ENCODE measurements around the gene TMEM63B. TPM values are rescaled to one million over a fixed set of nuclear protein-coding genes. Genes with fewer than 3 reads are reported as not detected.
"Not testable (repeated sequence)": the region's sequence is repeated elsewhere in the genome, so short reads cannot be mapped to it uniquely, and the experiment has no call there.

TMEM63B gene
- total RNA-seq, 4 donors from 2014 or later, result 17.0 to 23.4 (median 20.6) TPM

DNA sequence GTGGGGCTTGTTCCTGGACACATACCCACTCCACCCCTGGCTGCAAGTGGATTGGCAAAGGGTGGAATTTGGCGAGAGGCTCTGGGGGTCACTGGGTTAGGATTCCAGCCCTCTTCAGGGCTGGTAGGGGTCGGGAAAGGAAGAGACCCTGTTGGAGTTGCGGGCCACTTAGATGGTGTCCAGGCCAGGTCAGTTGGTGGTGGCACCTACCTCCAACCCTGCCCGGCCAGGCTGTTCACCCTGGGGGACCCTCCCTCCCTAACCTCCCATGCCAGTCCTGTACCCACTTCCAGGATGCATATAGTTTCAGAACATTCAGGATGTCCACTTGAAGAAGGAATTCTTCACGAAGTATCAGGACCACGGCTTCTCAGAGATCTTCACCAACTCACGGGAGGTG is 52.3 kb downstream of the TMEM63B start:
- DNase-seq (ENCODE audit: low spot score) (no peak), ATAC-seq (ENCODE audit: low FRiP score) (no peak)
- no peak for TF ChIP-seq CTCF (IDR thresholded peaks at IDR 0.05)

DNA sequence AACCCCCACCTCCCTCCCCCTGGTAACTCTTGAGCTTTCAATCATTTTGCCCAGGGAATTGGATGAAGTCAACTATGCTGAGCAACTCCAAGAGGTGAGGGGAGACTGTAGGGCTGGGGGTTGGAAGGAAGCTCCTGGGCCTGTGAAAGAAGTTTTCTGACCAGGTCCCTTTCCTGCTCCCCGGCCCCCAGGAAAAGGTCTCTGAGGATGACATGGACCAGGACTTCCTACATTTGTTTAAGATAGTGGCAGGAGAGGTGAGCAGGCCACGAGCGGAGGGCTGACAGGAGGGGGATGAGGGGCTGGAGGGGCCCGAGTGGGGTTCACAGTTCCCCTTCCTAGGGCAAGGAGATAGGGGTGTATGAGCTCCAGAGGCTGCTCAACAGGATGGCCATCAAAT is 53.1 kb downstream of the TMEM63B start:
- TF ChIP-seq CTCF (IDR thresholded peaks at IDR 0.05), result no peak
- ATAC-seq (ENCODE audit: low FRiP score) (no peak), DNase-seq (ENCODE audit: low spot score) (no peak)

DNA sequence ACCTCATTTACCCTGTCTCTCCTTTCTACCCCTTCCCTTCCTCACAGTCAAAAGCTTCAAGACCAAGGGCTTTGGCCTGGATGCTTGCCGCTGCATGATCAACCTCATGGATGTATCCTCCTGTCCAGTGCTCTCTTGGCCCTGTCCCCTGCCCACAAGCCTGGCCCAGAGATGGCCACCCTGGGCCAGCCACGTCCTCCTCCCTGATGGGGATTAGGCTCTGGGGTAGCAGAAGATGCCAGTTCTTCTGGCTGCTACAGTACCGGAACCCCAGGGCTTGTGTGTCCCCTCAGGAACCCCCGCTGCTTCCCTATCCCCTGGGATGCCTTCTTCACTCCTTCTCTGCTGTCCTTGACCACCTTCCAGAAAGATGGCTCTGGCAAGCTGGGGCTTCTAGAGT is 53.5 kb downstream of the TMEM63B start:
- TF ChIP-seq CTCF (IDR thresholded peaks at IDR 0.05), result no peak
- no peak for DNase-seq (ENCODE audit: low spot score)
- no peak for ATAC-seq (ENCODE audit: low FRiP score)

- DNase-seq (ENCODE audit: low spot score); ATAC-seq (ENCODE audit: low FRiP score): not testable (repeated sequence)
These were observed 54.4 kb downstream of the TMEM63B start for GRCh38 chr6:44181784-44182183.

GRCh38 chr6:44182911-44183390 is 55.6 kb downstream of the TMEM63B start:
- TF ChIP-seq CTCF (IDR thresholded peaks at IDR 0.05), result no peak
- DNase-seq (ENCODE audit: low spot score) (no peak), ATAC-seq (ENCODE audit: low FRiP score) (no peak)

DNA sequence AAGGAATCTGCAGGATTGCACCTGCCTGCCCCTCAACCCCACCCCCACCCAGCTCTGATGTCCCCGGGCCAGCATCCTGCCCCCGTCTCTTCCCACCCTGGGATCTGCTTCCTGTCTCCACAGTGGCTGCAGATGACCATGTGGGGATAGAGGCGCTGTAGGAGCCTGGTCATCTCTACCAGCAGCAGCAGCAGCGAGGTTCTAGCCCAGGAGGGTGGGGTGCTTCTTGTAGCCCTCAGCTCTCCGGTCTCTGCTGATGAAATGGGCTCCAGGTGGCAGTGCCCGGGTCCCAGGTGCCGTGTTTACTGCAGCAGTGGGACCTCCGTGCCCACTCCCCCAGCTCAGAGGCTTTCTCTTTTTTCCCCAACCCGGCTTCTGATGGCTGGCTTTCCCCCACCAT is 56.4 kb downstream of the TMEM63B start:
- no peak for ATAC-seq (ENCODE audit: low FRiP score)
- DNase-seq (ENCODE audit: low spot score), result no peak
- no peak for TF ChIP-seq CTCF (IDR thresholded peaks at IDR 0.05)

DNA sequence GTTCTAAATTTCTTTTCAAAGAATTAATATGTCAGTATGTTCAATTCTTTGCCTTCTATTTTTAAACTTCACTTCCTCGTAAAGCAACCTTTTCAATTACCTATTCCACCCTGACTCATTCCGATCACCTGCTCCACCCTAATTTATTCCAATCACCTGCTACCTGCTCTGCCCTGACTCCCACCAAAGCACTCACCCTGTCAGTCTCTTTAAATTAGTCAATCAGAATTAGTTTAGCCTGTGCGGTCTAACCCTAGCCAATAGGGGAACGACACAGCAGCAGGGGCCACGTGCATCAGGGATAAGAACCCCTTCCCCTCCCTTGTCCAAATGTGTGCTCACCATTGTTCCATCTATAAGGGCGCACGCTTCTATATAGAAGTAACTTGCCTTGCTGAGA is 58.0 kb downstream of the TMEM63B start:
- not testable (repeated sequence) for ATAC-seq (ENCODE audit: low FRiP score); DNase-seq (ENCODE audit: low spot score)

DNA sequence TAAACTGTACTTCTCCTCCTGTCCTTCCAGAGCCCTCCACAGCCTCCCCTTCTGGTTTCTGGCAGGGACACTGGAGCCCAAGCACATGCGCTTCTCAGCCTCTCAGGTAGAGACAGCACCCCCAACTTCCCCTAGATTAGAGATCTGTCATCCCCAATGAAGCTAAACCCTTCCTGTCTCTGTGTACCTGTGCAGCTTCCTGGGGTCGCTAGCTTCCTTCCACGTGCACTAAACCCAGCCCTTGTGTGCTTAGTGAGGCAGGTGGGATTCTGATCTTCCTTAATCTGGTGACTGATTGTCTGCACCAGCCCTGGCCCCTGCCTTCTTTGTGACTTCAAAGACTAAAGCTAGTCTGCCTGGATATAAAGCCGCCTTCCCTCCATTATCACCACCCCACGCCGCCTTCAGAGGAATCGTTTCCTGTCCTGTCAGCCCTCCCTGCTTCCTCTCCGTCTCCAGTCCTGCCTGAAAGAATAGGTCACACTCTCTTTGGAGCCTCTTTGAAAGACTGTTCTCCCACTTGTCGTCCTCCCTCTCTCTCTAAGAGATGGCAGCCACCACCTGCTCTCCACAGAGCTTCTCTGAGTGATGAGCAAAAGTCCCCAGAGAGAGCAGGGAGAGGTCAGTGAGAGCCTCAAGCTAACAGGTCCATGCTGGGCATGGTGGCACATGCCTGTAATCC is 58.7 kb downstream of the TMEM63B start:
- no peak for ATAC-seq (ENCODE audit: low FRiP score)
- no peak for TF ChIP-seq CTCF (IDR thresholded peaks at IDR 0.05)
- DNase-seq (ENCODE audit: low spot score), result no peak
